Activated T-cell treated with anti-CD3 and anti-CD28 coated beads, Interleukin-2, amount 50 U/mL, for 72 hours (primary cell): ENCODE data around the gene ELMOD2. TPM values are rescaled to one million over a fixed set of nuclear protein-coding genes. Genes with fewer than 3 reads are reported as not detected.

Experiments
- ATAC-seq, 2 donors: fragments of 150-1000 bp; cut with Tn5 transposase; replicated peaks in 1 of 2; 2 replicates each; pipeline ENCODE4 v1.10.0; 2021; ENCODE audit warnings: moderate library complexity in 2 of 2, mild to moderate bottlenecking in 1 of 2
- DNase-seq, 2 donors: peaks; one replicate each; pipeline ENCODE4 v3.0.0; 2021 to 2022; ENCODE audit warnings: mixed read lengths in 1 of 2
- H3K27ac Mint-ChIP-seq: one replicate; pipeline ENCODE4 v1.8.0; 2022; ENCODE audit warnings: mild to moderate bottlenecking, moderate library complexity, mixed read lengths
- H3K27me3 Mint-ChIP-seq: one replicate; pipeline ENCODE4 v1.8.0; 2022; ENCODE audit warnings: low read depth, mixed read lengths
- H3K36me3 Mint-ChIP-seq, 2 donors: one replicate each; pipeline ENCODE4 v1.8.0; 2022; ENCODE audit warnings: mixed read lengths in 2 of 2, mild to moderate bottlenecking in 1 of 2; ENCODE audit not compliant: insufficient read depth in 2 of 2
- H3K4me1 Mint-ChIP-seq: one replicate; pipeline ENCODE4 v1.8.0; 2022; ENCODE audit warnings: low read depth, mixed read lengths
- H3K4me3 Mint-ChIP-seq, 2 donors: one replicate each; pipeline ENCODE4 v1.8.0; 2022; ENCODE audit warnings: mild to moderate bottlenecking in 2 of 2, mixed read lengths in 2 of 2, moderate library complexity in 2 of 2
- H3K9me3 Mint-ChIP-seq, 2 donors: one replicate each; pipeline ENCODE4 v1.8.0; 2022; ENCODE audit warnings: mixed read lengths in 2 of 2
- total RNA-seq, 2 donors: library from RNA; stranded (reverse); gene quantifications; one replicate each; pipeline ENCODE4 v1.2.3, GENCODE V29; 2022

The ELMOD2 gene
- total RNA-seq, 2 donors from 2014 or later, result 16.7 to 20.6 TPM

- H3K4me1 Mint-ChIP-seq, result peaks cover 19% of the 10 kb centered on the region
- H3K4me3 Mint-ChIP-seq, result peak overlapping the region; percentile 4 to 18
- peaks cover 35% of the 10 kb centered on the region for H3K27me3 Mint-ChIP-seq
- peak; percentile 97 for ATAC-seq
- no peaks in the 10 kb centered on the region for H3K36me3 Mint-ChIP-seq
- peak; percentile 27 to 46 for DNase-seq
- no peaks in the 10 kb centered on the region for H3K9me3 Mint-ChIP-seq
- H3K27ac Mint-ChIP-seq, result no peak overlapping the region
Measured at GRCh38 chr4:140556372-140557085, 32.6 kb downstream of the ELMOD2 start.

- Mint-ChIP-seq H3K4me1 (peaks cover 19% of the 10 kb centered on the region), H3K9me3 (no peaks in the 10 kb centered on the region), H3K4me3 (no peak overlapping the region), H3K27ac (no peak overlapping the region), H3K27me3 (peaks cover 42% of the 10 kb centered on the region), H3K36me3 (no peaks in the 10 kb centered on the region)
- DNase-seq (no peak), ATAC-seq (no peak)
Measured at GRCh38 chr4:140557831-140558435, 34.0 kb downstream of the ELMOD2 start.

GRCh38 chr4:140559696-140560095 lies 35.7 kb downstream of the ELMOD2 start:
- DNase-seq, result no peak
- no peaks in the 10 kb centered on the region for H3K9me3 Mint-ChIP-seq
- H3K4me1 Mint-ChIP-seq, result peaks cover 19% of the 10 kb centered on the region
- H3K27me3 Mint-ChIP-seq, result peaks cover 42% of the 10 kb centered on the region
- no peak for ATAC-seq
- H3K4me3 Mint-ChIP-seq, result no peak overlapping the region
- no peaks in the 10 kb centered on the region for H3K36me3 Mint-ChIP-seq
- no peak overlapping the region for H3K27ac Mint-ChIP-seq

GRCh38 chr4:140568507-140569306 lies 44.7 kb downstream of the ELMOD2 start, which contains the start of gene UCP1:
Gene UCP1 (minus strand): TSS chr4:140568961. CDS start chr4:140568729, 232 bp downstream.
- peak in 1 of 2 donors; percentile 8 for DNase-seq
- Mint-ChIP-seq H3K36me3 (peaks cover 6 to 10% of the 10 kb centered on the region in 2 donors), H3K9me3 (peaks cover 4 to 13% of the 10 kb centered on the region in 2 donors), H3K27ac (no peak within 1 kb of the TSS), H3K4me1 (peaks cover 21% of the 10 kb centered on the region), H3K27me3 (peaks cover 37% of the 10 kb centered on the region), H3K4me3 (peak within 1 kb of the TSS; percentile 77 to 81)
- peak; percentile 39 to 58 for ATAC-seq

- ATAC-seq, result no peak
- Mint-ChIP-seq H3K4me1 (peaks cover 21% of the 10 kb centered on the region), H3K9me3 (peaks cover 4 to 13% of the 10 kb centered on the region in 2 donors), H3K36me3 (peaks cover 6 to 10% of the 10 kb centered on the region in 2 donors), H3K27me3 (peaks cover 37% of the 10 kb centered on the region), H3K27ac (no peak overlapping the region), H3K4me3 (peak overlapping the region; percentile 77 to 81)
- no peak for DNase-seq
Measured at GRCh38 chr4:140569307-140569638, 45.3 kb downstream of the ELMOD2 start.

GRCh38 chr4:140571620-140572019 lies 47.7 kb downstream of the ELMOD2 start:
- H3K27me3 Mint-ChIP-seq, result peaks cover 39% of the 10 kb centered on the region
- H3K27ac Mint-ChIP-seq, result no peak overlapping the region
- H3K9me3 Mint-ChIP-seq, result peaks cover 4 to 13% of the 10 kb centered on the region in 2 donors
- H3K36me3 Mint-ChIP-seq, result peaks cover 6 to 10% of the 10 kb centered on the region in 2 donors
- H3K4me1 Mint-ChIP-seq, result peaks cover 21% of the 10 kb centered on the region
- ATAC-seq (no peak), DNase-seq (no peak)
- H3K4me3 Mint-ChIP-seq, result no peak overlapping the region

GRCh38 chr4:140575489-140575888 lies 51.5 kb downstream of the ELMOD2 start:
- Mint-ChIP-seq H3K4me3 (no peak overlapping the region), H3K4me1 (no peaks in the 10 kb centered on the region), H3K9me3 (peaks cover 2 to 13% of the 10 kb centered on the region in 2 donors), H3K27me3 (peaks cover 62% of the 10 kb centered on the region), H3K36me3 (peaks cover 4 to 6% of the 10 kb centered on the region in 2 donors), H3K27ac (no peak overlapping the region)
- ATAC-seq (no peak), DNase-seq (no peak)

GRCh38 chr4:140579278-140579677 lies 55.3 kb downstream of the ELMOD2 start:
- DNase-seq (no peak), ATAC-seq (no peak)
- Mint-ChIP-seq H3K27me3 (peaks cover 44% of the 10 kb centered on the region), H3K4me1 (no peaks in the 10 kb centered on the region), H3K36me3 (no peaks in the 10 kb centered on the region), H3K4me3 (no peak overlapping the region), H3K9me3 (no peaks in the 10 kb centered on the region), H3K27ac (no peak overlapping the region)

- Mint-ChIP-seq H3K9me3 (no peaks in the 10 kb centered on the region), H3K4me1 (no peaks in the 10 kb centered on the region), H3K36me3 (no peaks in the 10 kb centered on the region), H3K27me3 (peaks cover 44% of the 10 kb centered on the region), H3K4me3 (no peak overlapping the region), H3K27ac (no peak overlapping the region)
- DNase-seq (no peak), ATAC-seq (no peak)
Measured at GRCh38 chr4:140581078-140581477, 57.1 kb downstream of the ELMOD2 start.

GRCh38 chr4:140584439-140584838 lies 60.5 kb downstream of the ELMOD2 start:
- no peaks in the 10 kb centered on the region for H3K36me3 Mint-ChIP-seq
- no peaks in the 10 kb centered on the region for H3K4me1 Mint-ChIP-seq
- H3K27ac Mint-ChIP-seq, result peak overlapping the region; percentile 3
- no peak for ATAC-seq
- H3K9me3 Mint-ChIP-seq, result no peaks in the 10 kb centered on the region
- no peak for DNase-seq
- no peak overlapping the region for H3K4me3 Mint-ChIP-seq
- H3K27me3 Mint-ChIP-seq, result peaks cover 24% of the 10 kb centered on the region

GRCh38 chr4:140595065-140595464 lies 71.1 kb downstream of the ELMOD2 start:
- ATAC-seq (no peak), DNase-seq (no peak)
- peaks cover 4 to 5% of the 10 kb centered on the region in 2 donors for H3K9me3 Mint-ChIP-seq
- H3K36me3 Mint-ChIP-seq, result peaks cover 0 to 4% of the 10 kb centered on the region in 2 donors
- peaks cover 43% of the 10 kb centered on the region for H3K27me3 Mint-ChIP-seq
- H3K4me1 Mint-ChIP-seq, result peaks cover 6% of the 10 kb centered on the region
- no peak overlapping the region for H3K4me3 Mint-ChIP-seq
- no peak overlapping the region for H3K27ac Mint-ChIP-seq

- H3K27ac Mint-ChIP-seq, result no peak overlapping the region
- DNase-seq (no peak), ATAC-seq (no peak)
- H3K4me3 Mint-ChIP-seq, result no peak overlapping the region
- no peaks in the 10 kb centered on the region for H3K9me3 Mint-ChIP-seq
- H3K4me1 Mint-ChIP-seq, result no peaks in the 10 kb centered on the region
- no peaks in the 10 kb centered on the region for H3K36me3 Mint-ChIP-seq
- H3K27me3 Mint-ChIP-seq, result peaks cover 6% of the 10 kb centered on the region
Measured at GRCh38 chr4:140600408-140600807, 76.4 kb downstream of the ELMOD2 start.

GRCh38 chr4:140602714-140603113 lies 78.7 kb downstream of the ELMOD2 start:
- H3K4me3 Mint-ChIP-seq, result no peak overlapping the region
- DNase-seq (no peak), ATAC-seq (no peak)
- H3K4me1 Mint-ChIP-seq, result no peaks in the 10 kb centered on the region
- no peak overlapping the region for H3K27ac Mint-ChIP-seq
- H3K36me3 Mint-ChIP-seq, result no peaks in the 10 kb centered on the region
- H3K9me3 Mint-ChIP-seq, result no peaks in the 10 kb centered on the region
- peaks cover 6% of the 10 kb centered on the region for H3K27me3 Mint-ChIP-seq
